ENCODE data around the gene ANAPC16. TPM values are rescaled to one million over a fixed set of nuclear protein-coding genes. Genes with fewer than 3 reads are reported as not detected.

The ANAPC16 gene
- total RNA-seq, 3 donors from 2014 or later: 72.1 to 126 (median 83.5) TPM

- intact Hi-C loops (cut with DNase I, micrococcal nuclease): no loop called here
- Histone ChIP-seq H3K4me1 (ENCODE audit: low read depth) (peaks cover 5% of the 10 kb centered on the region), H3K9me3 (no peaks in the 10 kb centered on the region), H3K4me3 (no peak overlapping the region), H3K36me3 (ENCODE audit: low read depth) (no peaks in the 10 kb centered on the region)
- no peak for TF ChIP-seq CTCF (IDR thresholded peaks at IDR 0.05)
- DNase-seq (peak in 1 of 3 donors; percentile 6), ATAC-seq (no peak)
These were observed 10.7 kb downstream of the ANAPC16 start for GRCh38 chr10:72226418-72227027.

GRCh38 chr10:72227826-72228225 lies 12.0 kb downstream of the ANAPC16 start:
- DNase-seq (peak in 1 of 3 donors; percentile 5), ATAC-seq (no peak)
- H3K4me1 ChIP-seq (ENCODE audit: low read depth): no peaks in the 10 kb centered on the region
- no peaks in the 10 kb centered on the region for H3K9me3 ChIP-seq
- no peak for TF ChIP-seq CTCF (IDR thresholded peaks at IDR 0.05)
- H3K4me3 ChIP-seq: no peak overlapping the region
- no peaks in the 10 kb centered on the region for H3K36me3 ChIP-seq (ENCODE audit: low read depth)
- intact Hi-C loops (cut with DNase I, micrococcal nuclease): no loop called here

- Histone ChIP-seq H3K4me1 (ENCODE audit: low read depth) (no peaks in the 10 kb centered on the region), H3K4me3 (no peak overlapping the region), H3K36me3 (ENCODE audit: low read depth) (no peaks in the 10 kb centered on the region), H3K9me3 (no peaks in the 10 kb centered on the region)
- ATAC-seq: no peak
- intact Hi-C loops (cut with DNase I, micrococcal nuclease): no loop called here
- DNase-seq: no peak
- TF ChIP-seq CTCF (IDR thresholded peaks at IDR 0.05): no peak
These were observed 12.5 kb downstream of the ANAPC16 start for GRCh38 chr10:72228318-72228751.

GRCh38 chr10:72229261-72230251 lies 13.7 kb downstream of the ANAPC16 start:
- DNase-seq (no peak), ATAC-seq (no peak)
- no peak for TF ChIP-seq CTCF (IDR thresholded peaks at IDR 0.05)
- no peaks in the 10 kb centered on the region for H3K36me3 ChIP-seq (ENCODE audit: low read depth)
- no peaks in the 10 kb centered on the region for H3K4me1 ChIP-seq (ENCODE audit: low read depth)
- intact Hi-C loops (cut with DNase I, micrococcal nuclease): loop anchor here in 1 of 2 donors (10.0 kb wide), 1 partner anchor 105 kb away; no protein-coding TSS in a partner anchor
- no peak overlapping the region for H3K4me3 ChIP-seq
- no peaks in the 10 kb centered on the region for H3K9me3 ChIP-seq

- TF ChIP-seq CTCF (IDR thresholded peaks at IDR 0.05): no peak
- Histone ChIP-seq H3K9me3 (no peaks in the 10 kb centered on the region), H3K36me3 (ENCODE audit: low read depth) (no peaks in the 10 kb centered on the region), H3K4me1 (ENCODE audit: low read depth) (no peaks in the 10 kb centered on the region), H3K4me3 (no peak overlapping the region)
- DNase-seq (no peak), ATAC-seq (no peak)
- intact Hi-C loops (cut with DNase I, micrococcal nuclease): loop anchor here in 1 of 2 donors (10.0 kb wide), 1 partner anchor 101 kb away; no protein-coding TSS in a partner anchor
These were observed 17.8 kb downstream of the ANAPC16 start for GRCh38 chr10:72233621-72234020.
